Dedifferentiated amniotic fluid mesenchymal stem cell (primary cell): ENCODE data around the gene KCNE4.
A peak's percentile ranks its signal among the peaks of the same experiment; 100 is the strongest.

ENCODE experiments used
- DNase-seq: peaks from one replicate; pipeline ENCODE4 v3.0.0-alpha.2; 2016; ENCODE audit errors: extremely low spot score

Gene KCNE4, protein sequence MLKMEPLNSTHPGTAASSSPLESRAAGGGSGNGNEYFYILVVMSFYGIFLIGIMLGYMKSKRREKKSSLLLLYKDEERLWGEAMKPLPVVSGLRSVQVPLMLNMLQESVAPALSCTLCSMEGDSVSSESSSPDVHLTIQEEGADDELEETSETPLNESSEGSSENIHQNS

DNA sequence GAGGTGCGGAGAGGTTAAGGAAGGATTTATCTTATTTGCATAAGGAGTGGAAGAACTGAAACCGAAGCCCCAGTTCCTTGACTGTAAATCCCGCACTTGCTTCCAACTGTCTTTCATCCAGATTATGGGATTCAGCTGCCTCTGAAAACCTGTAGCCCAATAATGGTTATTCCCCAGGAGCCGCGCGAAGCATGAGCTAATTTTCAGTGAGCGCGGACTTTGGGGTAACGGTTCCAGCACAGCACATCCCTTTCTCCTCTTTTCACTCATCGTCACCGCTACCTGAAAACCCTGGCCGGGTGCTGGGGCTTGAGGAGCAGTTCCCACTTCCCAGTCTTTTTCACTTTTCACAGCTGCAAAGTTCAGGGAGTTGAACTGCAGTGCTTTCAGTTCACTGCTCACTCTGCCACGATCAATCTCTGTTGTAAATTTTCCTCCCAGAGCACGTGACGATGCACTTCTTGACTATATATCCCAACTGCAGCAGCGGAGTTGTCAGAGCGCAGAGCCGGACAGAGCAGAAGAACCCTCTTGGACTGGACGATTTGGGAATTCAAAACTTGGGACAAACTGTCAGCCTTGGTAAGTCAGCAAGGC lies at the start of gene KCNE4:
TSS of gene KCNE4 (plus strand) at position 498 of the 597 bp plus-strand sequence. CDS start 641 bp downstream, outside the sequence.
- no peak for DNase-seq

- DNase-seq = peak; percentile 34
Observed at GRCh38 chr2:223003191-223003590, 48.8 kb upstream of the KCNE4 start.

DNA sequence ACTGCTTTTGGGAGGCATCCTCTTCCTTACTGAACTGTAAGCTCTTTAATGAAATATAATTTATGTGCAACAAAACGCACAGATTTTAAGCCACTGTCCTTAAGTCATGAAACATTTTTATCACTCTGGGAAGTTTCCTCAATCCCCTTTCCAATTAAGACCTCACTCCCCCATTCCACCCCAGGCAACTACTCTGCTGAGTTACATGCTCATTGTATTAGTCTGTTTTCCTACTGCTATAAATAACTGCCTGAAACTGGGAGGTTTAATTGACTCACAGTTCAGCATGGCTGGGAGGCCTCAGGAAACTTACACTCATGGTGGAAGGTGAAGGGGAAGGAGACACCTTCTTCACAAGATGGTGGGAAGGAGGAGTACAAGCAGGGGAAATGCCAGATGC lies 46.5 kb upstream of the KCNE4 start:
- DNase-seq = no peak

DNA sequence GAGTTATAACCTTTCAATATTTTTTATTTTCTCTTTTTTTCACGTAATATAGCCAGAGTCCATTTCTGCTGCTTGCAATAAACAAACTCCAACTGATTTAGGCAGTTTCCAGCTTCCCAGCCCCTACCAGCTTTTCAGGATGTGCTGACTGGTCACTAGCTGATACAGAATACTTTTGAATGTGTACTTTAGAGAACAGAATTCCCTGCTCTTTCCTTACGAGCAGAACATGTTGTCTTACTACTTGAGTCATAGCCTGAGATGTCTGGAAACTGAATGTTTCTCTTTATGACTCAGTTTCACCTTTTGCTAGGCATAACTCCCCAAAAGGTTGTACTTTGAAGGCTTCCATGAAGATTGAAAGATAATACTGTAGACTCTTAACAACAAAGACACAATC lies 44.5 kb upstream of the KCNE4 start:
- DNase-seq = peak; percentile 19

- DNase-seq = peak; percentile 22
Observed at GRCh38 chr2:223008162-223008561, 43.8 kb upstream of the KCNE4 start.

DNA sequence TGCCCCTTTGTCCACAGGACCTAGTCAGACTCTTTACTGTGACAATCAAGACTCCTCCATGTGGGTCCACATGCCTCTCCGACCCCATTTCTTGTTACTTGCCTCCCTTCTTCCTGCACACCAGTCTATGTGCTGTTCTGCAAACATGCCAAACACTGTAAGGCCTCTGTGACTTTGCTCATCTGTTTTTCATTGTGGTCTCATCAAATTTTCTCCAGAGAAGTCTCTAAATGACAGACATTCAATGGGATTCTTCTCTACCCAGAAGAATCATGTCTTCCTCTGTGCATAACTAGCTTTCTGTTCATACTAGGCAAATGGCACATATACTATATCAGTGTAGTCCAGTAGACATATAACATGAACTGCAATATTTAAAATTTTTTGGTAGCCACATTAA lies 43.0 kb upstream of the KCNE4 start:
- no peak for DNase-seq

GRCh38 chr2:223010641-223011040 lies 41.3 kb upstream of the KCNE4 start:
- peak; percentile 24 for DNase-seq

DNA sequence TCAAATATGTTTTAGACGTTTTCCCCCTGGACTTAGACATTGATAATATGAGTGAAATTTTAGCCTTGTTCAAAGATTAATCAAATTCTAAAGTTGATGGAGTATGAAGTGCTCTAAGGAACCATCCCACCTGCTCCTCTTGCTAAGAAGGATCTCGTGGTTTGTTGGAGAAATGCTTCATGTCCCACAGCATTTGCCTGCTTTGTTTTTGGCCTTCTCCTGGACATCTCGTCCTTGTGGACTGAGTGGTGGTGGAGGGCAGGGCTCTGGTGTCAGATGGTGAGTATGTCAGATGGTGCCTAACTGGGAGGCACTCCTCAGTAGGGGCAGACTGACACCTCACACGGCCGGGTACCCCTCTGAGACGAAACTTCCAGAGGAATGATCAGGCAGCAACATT lies 39.7 kb upstream of the KCNE4 start:
- DNase-seq = no peak

GRCh38 chr2:223019390-223019930 lies 32.5 kb upstream of the KCNE4 start:
- DNase-seq = no peak

GRCh38 chr2:223019987-223020717 lies 31.8 kb upstream of the KCNE4 start:
- no peak for DNase-seq

DNA sequence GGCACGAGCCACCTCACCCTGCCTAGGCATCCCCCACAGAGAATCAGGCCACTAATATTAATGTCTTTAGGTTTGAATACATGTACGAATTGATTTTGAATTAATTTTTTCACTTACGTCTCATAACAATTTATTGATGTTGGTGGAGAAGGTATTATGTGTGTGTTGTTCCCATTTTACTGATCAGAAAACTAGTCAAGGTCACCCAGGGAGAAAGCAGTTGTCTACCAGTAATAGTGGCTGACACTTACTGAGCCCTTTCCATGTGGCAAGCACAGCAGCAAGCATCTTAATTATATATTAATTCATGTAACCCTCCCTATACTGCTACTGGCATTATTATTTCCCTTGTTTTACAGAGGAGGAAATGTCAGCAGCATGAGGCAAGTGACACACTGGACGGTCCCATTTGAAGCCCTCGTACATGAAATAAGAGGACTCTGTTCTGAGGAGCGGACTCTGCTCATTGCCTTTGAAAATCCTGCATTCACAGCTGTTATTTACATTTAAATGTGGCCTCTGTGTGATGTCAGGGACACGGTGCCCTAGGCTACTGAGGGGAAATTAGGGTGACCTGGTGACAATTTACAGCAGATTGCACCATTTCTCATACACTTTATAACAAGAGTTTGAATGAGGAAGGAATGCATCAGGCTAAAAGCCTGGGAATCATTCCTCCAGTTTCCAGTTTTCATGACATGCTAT lies 30.9 kb upstream of the KCNE4 start:
- DNase-seq = no peak

GRCh38 chr2:223026357-223027110 lies 25.5 kb upstream of the KCNE4 start:
- DNase-seq = no peak

DNA sequence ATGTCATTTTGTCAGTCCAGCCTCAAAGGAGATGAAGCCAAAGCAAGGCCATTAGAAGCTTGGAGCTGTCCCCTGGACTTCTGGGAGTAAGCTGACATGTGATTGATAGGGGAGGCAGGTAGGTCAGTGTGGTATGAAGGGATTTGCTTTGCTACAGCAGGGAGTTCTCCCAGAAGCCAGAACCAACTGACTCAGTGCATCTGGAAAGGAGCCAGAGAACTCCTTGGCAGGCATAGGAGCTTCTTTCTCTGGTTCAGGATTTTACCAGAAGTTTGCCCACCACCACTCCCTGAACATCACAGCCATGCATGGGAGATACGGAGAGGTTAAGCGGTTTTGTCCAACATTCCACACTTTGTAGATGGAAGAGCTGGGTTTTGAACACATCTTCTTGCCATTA lies 24.5 kb upstream of the KCNE4 start:
- peak; percentile 31 for DNase-seq

- DNase-seq = no peak
Observed at GRCh38 chr2:223029287-223029686, 22.7 kb upstream of the KCNE4 start.

GRCh38 chr2:223032187-223033142 lies 19.5 kb upstream of the KCNE4 start:
- DNase-seq = no peak

DNA sequence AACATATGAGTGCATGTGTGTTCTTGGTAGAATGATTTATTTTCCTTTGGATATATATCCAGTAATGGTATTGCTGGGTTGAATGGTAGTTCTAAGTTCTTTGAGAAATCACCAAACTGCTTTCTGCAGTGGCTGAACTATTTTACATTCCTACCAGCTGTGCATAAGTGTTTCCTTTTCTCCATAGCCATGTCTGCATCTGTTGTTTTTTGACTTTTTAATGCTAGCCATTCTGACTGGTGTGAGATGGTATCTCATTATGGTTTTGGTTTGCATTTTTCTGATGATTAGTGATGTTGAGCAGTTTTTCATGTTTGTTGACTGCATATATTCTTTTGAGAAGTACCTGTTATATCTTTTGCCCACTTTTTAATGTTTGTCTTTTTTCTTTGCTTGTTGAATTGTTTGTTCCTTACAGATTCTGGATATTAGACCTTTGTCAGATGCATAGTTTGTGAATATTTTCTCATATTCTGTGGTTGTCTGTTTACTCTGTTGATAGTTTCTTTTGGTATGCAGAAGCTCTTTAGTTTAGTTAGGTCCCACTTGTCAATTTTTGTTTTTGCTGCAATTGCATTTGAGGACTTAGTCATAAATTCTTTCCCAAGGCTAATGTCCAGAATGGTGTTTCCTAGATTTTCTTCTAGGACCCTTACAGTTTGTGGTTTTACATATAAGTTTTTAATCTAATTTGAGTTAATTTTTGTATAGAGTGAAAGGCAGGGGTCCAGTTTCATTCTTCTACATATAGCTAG lies 17.6 kb upstream of the KCNE4 start:
- DNase-seq = no peak

DNA sequence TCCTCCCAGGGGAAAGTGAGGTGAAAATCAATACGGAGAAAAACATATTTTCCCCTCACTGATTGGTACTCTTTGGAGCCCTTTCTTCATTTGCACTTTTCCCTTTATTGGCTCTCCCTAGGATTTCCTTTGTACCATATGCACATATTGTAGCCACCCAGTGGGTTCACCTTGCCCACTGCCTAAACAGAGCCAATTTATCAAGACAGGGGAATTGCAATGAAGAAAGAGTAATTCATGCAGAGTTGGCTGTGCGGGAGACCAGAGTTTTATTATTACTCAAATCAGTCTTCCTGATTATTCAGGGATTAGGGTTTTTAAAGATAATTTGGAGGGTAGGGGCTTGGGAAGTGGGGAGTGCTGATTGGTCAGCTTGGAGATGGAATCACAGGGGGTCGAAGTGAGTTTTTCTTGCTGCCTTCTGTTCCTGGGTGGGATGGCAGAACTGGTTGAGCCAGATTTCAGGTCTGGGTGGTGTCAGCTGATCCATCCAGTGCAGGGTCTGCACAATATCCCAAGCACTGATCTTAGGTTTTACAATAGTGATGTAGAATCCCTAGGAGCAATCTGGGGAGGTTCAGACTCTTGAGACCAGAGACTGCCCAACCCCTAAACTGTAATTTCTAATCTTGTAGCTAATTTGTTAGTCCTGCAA lies 15.1 kb upstream of the KCNE4 start:
- no peak for DNase-seq

DNA sequence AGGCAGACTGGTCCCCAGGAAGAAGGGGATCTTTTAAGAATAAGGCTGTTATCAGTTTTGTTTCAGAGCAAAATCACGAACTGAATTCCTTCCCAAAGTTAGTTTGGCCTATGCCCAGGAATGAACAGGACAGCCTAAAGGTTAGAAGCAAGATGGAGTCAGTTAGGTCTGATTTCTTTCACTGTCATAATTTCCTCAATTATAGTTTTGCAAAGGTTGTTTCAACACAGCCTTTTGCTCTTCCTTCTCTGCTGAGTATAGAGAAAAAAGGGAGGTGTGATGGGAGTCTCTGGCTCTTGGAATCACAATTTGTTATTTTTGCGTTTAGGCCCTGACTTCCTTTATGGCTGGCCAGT lies 14.6 kb upstream of the KCNE4 start:
- DNase-seq = no peak

GRCh38 chr2:223039618-223040017 lies 12.4 kb upstream of the KCNE4 start:
- DNase-seq = no peak
